GM19467 (cell line): Measurements from ENCODE around the gene TRPC4AP.
"Not testable (repeated sequence)": the region's sequence is repeated elsewhere in the genome, so short reads cannot be mapped to it uniquely, and the experiment has no call there.

Experiments used
- ATAC-seq: cut with Tn5 transposase; IDR thresholded peaks from one replicate; pipeline ENCODE4 v1.9.1; 2021; ENCODE audit warnings: mild to moderate bottlenecking, moderate library complexity; ENCODE audit not compliant: unreplicated experiment

The TRPC4AP gene

DNA sequence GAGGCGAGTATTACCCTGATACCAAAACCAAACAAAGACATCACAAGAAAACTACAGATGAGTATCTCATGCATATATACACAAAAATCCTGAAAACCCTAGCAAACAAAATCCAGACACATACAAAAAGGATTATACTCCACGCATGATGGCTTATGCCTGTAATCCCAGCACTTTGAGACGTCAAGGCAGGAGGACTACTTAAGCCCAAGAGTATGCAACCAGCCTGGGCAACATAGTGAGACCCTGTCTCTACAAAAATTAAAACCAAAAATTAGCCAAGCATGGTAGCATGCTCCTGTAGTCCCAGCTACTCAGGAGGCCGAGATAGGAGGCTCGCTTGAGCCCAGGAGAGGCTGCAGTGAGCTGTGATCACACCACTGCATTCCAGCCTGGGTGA is 32.4 kb downstream of the TRPC4AP start:
- no peak for ATAC-seq

DNA sequence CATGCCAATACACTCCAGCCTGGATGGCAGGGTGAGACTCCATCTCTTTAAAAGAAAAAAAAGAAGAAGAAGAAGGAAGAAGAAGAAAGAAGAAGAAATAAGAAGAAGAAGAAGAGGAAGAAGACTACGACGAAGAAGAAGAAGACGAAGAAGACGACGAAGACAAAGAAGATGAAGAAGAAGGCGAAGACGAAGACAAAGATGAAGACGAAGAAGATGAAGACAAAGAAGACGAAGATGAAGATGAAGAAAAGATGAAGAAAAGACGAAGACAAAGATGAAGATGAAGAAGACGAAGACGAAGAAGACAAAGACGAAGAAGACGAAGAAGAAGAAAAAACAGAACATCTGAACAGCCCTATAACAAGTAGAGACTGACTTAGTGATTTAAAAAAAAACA is 33.0 kb downstream of the TRPC4AP start:
- ATAC-seq = no peak

- no peak for ATAC-seq
These were observed 33.5 kb downstream of the TRPC4AP start for GRCh38 chr20:35059110-35059509.

- ATAC-seq = no peak
These were observed 36.9 kb downstream of the TRPC4AP start for GRCh38 chr20:35055445-35056276.

DNA sequence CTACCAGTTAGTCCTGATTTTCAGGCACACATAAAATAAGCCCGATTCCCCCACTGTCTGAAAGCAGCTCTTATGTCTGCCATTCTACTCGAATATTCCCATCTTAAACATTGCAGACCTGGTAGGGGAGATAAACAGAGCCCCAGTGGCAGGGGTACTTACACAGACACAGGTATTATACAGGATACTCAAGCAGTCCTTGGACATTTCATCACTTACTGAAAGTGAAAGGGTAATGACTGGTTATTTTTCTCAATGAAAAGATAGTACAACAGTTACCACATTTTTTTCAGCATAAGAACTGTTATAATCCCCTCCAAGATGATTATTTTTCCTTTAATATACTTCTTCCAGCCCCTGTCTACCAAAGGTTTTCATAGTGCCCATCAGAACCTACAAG is 37.8 kb downstream of the TRPC4AP start:
- ATAC-seq = no peak

DNA sequence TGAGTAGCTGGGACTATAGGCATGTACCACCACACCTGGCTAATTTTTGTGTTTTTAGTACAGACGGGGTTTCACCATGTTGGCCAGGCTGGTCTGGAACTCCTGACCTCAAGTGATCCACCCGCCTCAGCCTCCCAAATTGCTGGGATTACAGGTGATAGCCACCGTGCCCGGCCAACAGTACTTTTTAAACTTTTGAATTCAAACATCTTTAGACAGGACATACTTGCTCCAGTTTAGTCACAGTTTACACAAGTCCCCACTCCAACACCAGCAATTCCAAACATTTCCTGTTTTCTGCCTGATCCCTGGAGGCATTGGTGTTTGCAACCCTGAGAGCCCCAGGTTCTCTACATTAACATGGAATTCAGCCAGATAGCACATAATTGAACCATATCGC is 40.0 kb downstream of the TRPC4AP start:
- ATAC-seq = not testable (repeated sequence)

GRCh38 chr20:35049776-35050352 is 42.7 kb downstream of the TRPC4AP start:
- ATAC-seq = no peak

DNA sequence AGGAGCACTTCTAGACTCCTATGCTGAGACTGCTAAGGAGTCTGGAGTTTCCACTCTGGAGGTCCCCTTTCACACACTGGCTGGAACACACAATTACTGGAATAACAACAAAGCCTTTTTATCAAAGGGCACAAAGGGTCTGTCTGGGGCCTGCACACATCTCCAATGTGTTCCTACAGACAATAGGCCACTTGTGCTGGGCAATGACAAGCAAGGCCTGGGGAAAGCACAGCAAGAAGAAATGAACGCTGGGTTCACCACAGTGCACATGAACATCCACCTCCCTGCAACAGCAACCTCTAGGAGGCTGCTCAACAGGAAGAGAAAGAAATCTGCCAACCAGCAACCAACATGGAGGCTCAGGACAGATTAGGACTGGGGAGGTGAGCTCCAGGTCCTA is 43.9 kb downstream of the TRPC4AP start:
- no peak for ATAC-seq

DNA sequence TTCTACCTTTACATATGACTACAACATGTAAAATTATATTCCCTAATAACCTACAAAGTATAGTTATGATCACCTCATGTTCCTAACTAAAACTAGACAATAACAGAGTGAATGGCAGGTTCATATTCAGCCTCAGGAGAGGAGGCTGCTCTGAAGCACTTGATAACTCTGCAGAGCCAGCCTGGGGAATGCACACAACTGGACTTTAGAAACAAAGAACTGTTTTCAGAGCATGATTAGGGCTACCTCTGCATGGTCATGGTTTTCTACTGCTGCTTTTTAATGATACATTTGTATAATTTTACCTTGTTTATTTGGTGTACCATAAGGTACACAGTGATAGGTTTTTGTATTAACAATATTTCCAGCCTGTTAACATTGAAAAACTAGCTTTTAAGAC is 50.3 kb downstream of the TRPC4AP start:
- no peak for ATAC-seq

DNA sequence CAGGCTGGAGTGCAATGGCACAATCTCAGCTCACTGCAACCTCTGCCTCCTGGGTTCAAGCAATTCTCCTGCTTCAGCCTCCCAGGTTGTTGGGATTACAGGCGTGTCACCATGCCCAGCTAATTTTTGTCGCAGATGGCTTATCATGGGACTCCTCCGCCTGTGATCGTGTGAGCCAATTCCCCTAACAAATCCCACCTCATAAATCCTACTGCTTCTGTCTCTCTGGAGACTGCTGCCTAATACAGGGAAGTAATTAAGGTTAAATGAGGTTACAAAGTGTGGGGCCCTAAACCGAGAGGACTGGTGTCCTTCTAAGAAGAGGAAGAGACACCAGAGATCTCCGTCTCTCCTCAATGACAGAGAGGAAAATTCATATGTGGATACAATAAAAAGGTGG is 52.0 kb downstream of the TRPC4AP start:
- ATAC-seq = no peak

DNA sequence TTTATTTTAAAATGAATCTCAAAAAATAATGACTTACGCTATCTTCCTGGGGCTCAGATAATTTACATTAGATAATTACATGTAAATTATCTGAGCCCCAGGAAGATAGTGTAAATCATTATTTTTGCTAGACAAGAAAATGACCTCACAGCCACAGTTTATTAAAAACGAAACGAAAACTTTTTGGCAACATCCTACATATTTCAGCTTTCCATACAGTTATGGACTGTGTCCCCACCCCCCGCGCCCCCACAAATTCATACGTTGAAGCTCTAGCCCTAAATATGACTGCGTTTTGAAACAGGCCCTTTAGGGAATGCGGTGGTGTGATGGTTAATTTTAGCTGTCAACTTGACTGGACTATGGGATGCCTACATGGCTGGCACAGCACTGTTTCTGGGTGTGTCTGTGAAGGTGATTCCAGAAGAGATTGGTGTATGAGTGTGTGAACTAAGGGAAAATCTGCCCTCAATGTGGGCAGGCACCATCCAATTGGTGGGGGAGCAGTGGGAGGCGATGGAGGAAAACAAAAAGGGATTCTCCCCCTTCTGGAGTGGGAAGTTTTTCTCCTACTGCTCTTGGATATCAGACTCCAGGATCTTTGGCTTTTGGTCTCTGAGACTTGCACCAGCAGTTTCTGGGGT is 52.6 kb downstream of the TRPC4AP start:
- no peak for ATAC-seq

DNA sequence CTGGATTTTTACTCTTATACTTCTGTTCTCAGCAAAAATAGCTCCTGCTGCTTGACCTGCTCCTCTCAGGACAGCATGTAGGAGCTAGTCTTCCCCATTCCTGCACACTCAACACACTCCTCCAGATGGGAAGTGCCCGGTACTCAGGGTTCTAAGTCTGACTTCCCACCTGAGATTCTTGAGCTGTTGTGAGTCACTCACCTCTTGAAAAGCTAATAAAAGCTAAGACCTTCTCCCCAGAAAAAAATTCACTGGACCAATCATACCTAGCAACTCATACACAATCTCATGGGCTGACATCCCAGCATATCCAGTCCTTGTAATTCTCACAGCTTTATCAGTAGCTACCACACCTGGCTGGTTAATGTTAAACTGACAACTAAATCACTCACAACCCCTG is 53.5 kb downstream of the TRPC4AP start:
- no peak for ATAC-seq

DNA sequence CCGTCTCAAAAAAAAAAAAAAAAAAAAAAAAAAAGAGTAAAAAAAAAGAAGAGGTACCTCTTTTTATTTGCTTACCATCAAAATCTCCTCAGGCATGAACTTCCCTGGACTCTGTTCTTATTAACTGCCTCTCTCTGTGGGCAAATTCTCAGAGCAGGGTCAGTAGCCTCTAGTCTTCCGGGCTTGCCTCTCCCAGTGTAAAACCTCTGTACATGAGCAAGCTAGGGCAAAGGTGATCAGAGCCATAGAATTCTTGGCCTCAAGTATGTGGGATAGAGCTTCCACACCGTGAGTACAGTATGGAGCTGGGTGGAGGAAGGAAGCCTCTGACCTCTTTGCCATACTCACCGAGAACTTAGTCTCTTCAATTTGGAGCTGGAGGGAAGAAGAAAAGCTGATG is 58.5 kb downstream of the TRPC4AP start:
- no peak for ATAC-seq

DNA sequence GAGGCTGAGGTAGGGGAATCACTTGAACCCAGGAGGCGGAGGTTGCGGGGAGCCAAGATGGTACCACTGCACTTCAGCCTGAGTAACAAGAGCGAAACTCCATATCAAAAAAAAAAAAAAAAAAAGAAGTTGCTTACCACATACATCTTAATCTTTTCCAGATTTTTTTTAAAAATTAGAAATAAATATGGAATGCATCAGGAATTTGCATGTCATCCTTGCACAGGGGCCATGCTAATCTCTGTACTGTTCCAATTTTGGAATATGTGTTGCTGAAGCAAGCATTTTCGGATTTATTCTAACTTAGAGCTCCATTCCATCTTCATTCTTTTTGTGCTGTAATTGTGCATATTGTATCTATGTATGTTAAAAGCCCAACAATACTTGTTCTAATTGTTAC is 62.5 kb downstream of the TRPC4AP start:
- no peak for ATAC-seq

- ATAC-seq = no peak
These were observed 65.3 kb downstream of the TRPC4AP start for GRCh38 chr20:35027301-35027700.

- no peak for ATAC-seq
These were observed 67.5 kb downstream of the TRPC4AP start for GRCh38 chr20:35025116-35025515.

- ATAC-seq = no peak
These were observed 69.0 kb downstream of the TRPC4AP start for GRCh38 chr20:35023624-35024023.

GRCh38 chr20:35021831-35022230 is 70.8 kb downstream of the TRPC4AP start:
- no peak for ATAC-seq

DNA sequence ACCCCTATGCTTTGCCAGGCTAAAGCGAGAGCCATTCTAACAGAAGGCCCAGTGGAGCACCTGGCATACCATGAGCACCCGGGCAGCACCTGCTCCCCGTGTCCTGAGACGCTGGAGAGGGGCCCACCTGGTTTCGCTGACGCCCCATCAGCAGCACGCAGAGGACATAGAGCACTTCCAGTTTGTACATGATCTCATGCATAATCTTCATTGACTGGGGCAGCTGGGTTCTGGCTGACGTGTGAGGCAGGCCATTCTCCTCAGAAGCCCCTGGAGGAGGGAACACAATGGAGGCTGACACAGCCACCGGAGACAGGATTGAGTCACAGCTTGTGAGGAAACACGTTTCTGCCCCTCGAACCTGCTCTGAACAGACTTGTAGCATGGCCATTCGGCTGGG is 71.5 kb downstream of the TRPC4AP start:
- ATAC-seq = no peak

DNA sequence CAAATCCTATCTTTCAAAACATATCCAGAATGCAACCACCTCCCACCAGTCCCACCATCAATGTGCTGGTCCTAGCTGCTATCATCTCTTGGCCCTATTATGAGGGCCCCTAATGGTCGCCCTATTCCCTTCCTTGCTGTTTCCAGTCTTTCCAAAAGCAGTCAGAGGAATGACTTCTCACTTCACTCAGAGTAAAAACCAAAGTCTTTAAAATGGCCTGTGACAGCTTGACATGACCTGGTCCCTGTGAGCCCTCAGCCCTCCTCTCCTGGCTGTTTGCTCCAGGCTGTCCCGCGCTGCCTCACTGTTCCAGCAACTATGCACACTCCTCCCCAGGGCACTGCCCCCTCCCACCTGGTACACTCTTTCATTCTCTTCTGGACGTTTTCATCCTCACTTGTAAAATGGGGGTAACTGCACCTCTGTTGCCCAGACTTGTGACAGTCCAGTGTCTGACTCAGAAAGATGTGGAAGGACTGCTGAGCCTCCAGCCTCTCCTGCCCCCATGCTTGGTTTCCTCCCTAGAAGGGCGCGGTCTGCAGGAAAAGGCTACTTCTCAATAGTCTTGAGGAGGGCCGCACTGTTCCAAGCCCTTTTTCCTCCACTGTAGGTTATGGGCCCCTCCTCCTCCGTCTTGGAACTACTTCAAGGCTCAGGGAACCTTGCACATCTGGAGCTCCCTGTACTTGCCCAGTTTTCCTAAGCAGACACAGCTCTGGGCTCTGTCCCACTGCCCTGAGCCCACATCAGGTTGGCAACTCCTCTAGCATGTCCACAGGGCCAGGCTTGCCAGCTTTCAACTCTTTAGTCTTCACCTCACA is 72.3 kb downstream of the TRPC4AP start:
- no peak for ATAC-seq

GRCh38 chr20:35018590-35019371 is 73.8 kb downstream of the TRPC4AP start:
- ATAC-seq = no peak
